AG08396 (cell line): ENCODE measurements around the gene PUS10.
"Not testable (repeated sequence)": the region's sequence is repeated elsewhere in the genome, so short reads cannot be mapped to it uniquely, and the experiment has no call there.

Experiments used
- DNase-seq: peaks from one replicate; pipeline ENCODE4 v3.0.0; 2012; ENCODE audit warnings: low spot score, mixed read lengths

Gene PUS10, protein sequence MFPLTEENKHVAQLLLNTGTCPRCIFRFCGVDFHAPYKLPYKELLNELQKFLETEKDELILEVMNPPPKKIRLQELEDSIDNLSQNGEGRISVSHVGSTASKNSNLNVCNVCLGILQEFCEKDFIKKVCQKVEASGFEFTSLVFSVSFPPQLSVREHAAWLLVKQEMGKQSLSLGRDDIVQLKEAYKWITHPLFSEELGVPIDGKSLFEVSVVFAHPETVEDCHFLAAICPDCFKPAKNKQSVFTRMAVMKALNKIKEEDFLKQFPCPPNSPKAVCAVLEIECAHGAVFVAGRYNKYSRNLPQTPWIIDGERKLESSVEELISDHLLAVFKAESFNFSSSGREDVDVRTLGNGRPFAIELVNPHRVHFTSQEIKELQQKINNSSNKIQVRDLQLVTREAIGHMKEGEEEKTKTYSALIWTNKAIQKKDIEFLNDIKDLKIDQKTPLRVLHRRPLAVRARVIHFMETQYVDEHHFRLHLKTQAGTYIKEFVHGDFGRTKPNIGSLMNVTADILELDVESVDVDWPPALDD

DNA sequence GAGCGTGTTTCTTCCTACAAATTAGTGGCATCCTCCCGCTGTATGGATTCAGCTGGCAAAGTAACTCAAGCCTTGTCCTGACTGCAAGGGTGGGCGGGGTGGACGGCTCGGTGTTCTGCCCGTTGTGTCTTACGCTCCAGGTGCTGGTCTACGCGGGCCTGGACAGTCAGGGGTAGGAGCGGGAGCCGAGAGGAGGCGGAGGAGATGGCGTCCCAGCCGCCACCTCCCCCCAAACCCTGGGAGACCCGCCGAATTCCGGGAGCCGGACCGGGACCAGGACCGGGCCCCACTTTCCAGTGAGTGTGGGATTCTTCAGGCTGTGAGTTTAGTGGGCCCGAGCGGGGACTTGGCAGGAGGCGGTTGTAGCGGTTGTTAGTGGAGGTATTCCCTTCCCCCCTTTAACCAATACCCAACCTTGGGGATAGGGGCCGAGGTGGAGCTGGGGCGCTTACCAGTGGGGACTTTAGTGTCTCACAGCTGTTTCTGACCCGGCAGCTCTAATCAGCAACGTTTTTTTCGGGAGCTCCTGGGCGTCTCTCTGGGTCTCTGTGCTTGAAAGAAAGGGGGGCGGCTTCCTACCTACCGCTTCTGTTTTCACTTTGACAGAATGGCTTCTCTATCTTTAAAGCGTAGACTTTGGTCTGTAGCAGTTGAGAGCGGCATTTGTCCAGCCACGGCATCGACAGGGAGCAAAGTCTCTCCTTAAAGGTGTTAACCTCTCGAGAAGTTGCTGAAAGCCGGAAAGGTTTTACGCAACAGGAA, at the start of gene PUS10, which contains the start of gene PEX13:
Gene PUS10, minus strand, starts transcription at position 700 of the 762 bp plus-strand sequence. CDS start 6,365 bp downstream, outside the sequence.
Gene PEX13, plus strand, starts transcription at position 165 of the 762 bp plus-strand sequence. Its CDS starts 40 bp downstream, at position 205.
- peak; percentile 83 for DNase-seq

DNA sequence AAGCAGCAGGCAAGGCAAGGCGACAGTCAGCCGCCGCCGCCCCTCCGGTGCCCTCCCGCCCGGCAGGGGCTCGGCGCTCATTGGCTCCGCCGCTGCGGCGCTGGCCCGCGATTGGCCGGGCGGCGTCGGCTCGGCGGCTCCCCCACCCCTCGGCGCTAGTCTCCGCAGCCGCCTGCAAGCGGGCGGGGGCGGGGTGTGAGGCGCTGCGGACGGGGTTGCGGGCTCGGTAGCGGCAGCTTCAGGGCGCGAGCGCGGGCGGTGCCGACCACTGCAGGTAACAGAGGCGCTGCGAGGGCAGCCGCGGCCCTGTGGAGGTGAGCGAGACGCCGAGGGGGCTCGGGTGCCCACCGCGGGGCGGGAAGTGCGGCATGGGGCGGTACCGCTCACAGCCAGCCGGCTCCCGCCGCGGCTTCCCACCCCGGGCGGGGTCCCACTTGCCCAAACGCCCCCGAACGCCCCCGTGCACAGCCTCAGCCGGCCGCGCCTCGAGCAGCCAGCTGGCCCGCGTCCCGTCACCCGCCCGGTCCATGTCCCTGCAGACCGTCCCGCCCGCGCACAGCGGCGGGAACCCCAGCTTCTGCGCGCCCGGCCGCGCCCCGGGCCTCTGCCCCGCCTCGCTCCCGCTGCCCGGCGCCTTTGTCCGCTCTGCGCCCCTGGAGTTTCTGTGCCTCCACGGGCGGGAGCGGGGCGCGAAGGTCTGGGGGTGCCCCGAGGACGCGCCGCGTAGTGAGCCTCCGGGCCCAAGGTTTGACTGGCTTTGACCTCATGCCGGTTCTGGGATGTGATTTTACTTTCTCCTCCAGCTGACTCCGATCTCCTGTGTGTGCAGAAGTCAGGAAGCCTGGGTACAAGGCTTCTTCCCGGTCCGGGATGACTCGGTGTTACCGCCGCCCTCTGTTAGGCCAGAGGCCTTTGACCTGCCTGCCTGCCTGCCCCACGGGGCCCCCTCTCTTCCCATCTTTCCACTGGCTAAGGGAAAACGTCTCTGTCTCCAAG, 48.0 kb upstream of the PUS10 start, which contains the start of gene SANBR:
Gene SANBR, plus strand, starts transcription at position 158 of the 996 bp plus-strand sequence. CDS start 4,480 bp downstream, outside the sequence.
- peak; percentile 97 for DNase-seq

DNA sequence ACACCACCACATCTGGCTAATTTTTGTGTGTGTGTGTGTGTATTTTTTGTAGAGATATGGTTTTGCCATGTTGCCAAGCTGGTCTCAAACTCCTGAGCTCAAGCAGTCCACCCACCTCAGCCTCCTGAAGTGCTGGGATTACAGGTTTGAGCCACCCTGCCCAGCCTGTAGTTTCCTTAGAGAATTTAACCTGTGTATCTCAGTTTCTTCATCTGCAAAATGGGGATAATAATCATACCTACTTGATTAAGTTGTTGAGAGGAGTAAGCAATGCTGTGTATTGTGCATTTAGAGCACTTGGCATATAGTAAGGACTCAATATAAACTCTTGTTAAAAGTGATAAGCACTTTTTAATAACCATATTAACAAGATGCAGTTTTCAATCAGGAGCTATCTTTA, 41.3 kb upstream of the PUS10 start:
- DNase-seq: no peak

DNA sequence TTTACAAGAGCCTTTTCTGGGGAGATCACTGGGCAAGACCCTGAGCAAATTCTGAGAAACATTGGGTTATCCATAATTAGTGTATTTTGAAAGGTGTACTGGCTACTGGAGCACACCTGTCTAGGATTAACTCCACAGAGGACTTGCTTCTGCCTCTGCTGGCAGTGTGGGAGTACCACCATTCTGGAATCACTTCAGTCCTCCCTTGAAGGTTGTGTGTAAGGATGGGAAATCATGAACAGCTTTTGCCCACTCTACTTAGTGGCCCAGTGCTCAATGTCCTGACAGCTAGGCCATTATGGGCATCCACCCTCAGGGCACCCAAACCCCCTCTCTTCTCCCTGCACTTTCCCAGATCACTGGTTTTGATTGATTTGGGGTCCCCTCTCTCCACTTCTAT, 39.5 kb upstream of the PUS10 start:
- no peak for DNase-seq

DNA sequence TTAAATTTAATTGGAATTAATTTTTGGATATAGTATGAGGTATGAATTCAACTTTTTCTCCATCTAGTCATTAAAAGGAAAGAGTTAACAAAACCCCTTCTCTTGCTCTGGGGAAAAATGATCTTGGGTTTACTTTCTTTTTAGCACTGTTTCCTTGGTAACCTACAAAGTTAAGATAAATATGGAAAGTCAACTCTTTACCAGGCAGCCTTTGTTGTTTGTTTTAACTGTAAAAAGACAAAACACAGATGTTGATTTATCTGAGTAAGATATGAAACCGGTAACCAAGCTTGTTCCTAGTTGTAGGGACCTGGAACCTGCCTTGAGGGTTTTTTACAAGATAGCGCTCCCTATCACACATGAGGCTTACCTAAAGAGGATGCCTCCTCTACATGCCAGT, 37.5 kb upstream of the PUS10 start:
- DNase-seq: peak; percentile 20

DNA sequence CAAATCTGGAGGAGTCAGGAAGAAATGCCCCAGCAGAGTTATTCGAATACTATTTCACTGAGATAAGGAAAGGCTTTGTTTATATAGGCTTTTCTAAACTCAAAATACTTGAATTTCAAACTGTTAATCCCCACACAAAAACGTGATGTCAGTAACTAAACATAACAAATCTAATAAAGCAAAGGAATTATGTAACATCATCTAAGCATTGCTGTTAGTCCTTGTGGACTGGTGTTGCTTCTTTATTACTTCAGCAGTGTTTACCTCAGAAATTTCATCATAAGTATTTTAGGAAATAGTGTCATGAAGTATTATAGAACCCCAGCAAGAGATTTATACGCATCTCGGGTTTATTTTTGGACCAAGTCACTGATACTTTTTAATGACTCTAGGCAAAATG, 27.9 kb upstream of the PUS10 start:
- peak; percentile 5 for DNase-seq

DNA sequence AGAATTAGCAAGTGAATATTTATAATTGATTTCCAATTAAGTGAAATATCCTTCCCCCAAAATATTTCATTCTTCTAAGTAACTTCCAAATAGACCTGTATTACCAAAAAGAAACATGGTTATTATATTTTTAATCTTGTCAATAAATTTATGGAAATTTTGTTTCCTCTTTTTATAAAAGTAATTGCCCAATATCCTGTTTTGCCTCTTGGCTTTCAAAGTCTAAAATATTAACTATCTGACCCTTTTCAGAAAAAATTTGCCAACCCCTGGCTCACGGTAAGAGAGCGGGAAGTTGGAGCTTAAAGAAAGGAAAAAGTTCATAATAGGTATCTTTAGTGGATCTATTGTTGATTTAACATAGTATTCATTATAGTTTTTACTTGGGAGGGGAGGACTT, 27.2 kb upstream of the PUS10 start:
- no peak for DNase-seq

DNA sequence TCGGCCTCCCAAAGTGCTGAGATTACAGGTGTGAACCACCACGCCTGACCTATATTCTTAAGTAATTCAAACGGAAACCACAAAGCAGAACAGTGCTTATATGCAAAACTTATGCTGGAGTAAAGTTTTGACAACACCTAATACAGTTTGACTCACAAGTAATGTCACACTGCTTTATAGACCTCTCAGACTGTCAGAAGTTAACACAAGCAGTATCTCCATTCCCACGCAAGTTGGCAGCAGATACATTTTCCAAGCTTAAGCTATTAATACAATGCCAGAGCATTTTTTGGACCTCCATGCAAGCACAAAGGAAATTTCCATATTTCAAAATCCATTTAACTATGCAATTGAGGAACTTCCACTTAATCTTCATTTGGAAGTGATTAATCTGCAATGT, 26.6 kb upstream of the PUS10 start:
- no peak for DNase-seq

DNA sequence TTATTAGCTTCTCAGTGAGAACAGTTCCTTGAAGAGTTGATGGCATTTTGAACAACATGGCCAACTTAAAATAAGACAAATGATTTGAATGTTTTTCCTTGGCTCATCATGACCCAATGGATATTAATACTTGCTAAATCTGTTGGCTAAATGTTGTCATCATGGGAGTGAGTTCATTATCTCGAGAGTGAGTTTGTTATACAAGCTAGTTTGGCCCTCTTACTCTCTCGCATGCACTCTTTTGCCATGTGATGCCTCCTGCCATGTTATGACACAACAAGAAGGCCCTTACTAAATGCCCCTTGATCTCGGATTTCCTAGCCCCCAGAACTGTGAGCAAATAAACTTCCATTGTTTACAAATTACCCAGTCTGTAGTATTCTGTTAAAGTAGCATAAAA, 24.8 kb upstream of the PUS10 start:
- no peak for DNase-seq

DNA sequence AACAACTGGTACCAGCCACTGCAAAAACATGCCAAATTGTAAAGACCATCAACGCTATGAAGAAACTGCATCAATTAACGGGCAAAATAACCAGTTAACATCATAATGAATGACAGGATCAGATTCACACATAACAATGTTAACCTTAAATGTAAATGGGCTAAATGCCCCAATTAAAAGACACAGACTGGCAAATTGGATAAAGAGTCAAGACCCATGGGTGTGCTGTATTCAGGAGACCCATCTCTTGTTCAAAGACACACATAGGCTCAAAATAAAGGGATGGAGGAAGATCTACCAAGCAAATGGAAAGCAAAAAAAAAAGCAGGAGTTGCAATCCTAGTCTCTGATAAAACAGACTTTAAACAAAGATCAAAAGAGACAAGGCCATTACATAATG, 18.6 kb upstream of the PUS10 start:
- DNase-seq: not testable (repeated sequence)

DNA sequence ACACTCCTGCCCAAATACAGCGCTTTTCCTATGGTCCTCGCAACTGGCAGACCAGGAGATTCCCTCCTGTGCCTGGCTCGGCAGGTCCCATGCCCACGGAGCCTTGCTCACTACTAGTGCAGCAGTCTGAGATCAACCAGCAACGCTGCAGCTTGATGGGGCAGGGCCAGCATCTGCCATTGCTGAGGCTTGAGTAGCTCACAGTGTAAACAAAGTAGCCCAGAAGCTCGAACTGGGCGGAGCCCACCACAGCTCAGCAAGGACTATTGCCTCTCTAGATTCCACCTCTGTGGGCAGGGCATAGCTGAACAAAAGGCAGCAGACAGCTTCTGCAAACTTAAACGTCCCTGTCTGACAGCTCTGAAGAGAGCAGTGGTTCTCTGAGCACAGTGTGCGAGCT, 16.5 kb upstream of the PUS10 start:
- not testable (repeated sequence) for DNase-seq

DNA sequence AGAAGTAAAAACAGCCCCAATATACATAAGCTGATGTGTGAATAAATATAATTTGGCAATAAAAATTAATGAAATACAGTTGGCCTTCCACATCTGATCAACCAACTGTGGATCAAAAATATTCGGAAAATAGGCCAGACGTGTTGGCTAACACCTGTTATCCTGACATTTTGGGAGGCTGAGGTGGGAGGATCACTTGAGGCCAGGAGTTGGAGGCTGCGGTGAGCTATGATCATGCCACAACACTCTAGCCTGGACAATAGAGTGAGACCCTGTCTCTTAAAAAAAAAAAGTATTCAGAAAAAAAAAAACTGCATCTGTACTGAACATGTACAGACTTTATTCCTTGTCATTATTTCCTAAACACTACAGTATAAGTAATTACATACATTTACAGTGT, 11.5 kb upstream of the PUS10 start:
- DNase-seq: no peak

DNA sequence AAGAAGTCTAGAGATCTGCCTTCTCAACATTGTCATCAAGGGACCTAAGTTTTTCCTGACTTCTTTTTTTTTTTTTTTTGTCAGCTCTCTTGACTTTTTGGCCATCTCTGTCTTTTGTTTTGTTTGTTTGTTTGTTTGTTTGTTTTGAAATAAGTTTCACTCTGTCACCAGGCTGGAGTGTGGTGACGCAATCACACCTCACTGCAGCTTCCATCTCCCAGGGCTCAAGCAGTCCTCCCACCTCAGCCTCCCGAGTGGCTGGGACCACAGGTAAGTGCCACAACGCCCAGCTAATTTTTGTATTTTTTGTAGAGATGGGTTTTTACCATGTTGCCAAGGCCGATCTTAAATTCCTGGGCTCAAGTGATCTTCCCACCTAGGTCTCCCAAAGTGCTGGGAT, 5.6 kb upstream of the PUS10 start:
- no peak for DNase-seq

DNA sequence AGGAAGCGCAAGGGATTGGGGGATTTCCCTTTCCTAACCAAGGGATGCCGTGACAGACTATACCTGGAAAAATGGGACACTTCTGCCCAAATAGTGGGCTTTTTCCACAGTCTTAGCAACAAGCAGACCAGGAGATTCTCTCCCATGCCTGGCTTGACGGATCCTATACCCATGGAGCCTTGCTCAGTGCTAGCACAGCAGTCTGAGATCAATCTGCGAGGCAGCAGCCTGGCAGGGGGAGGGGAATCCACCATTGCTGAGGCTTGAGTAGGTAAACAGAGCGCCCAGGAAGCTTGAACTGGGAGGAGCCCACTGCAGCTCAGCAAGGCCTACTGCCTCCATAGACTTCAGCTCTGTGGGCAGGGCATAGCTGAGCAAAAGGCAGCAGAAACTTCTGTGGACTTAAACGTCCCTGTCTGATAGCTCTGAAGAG, 3.2 kb upstream of the PUS10 start:
- no peak for DNase-seq

DNA sequence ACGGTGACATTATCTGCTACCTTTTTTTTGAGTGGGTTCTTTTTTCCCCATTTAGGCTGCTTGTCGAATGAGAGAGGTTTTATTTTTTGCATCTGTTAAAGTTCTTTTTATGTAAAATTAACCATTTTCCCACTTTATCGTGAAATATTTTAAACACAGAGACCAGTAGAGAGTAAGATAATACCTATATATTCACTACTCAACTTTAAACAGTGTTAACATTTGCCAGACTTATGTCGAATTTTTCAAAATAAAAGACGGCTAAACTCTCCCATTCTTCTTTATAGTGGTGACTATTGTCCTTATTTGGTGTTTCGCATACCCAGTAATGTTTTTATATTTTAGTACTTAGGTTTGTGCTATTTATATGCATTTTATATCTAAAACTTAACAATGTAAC, 743 bp upstream of the PUS10 start:
- no peak for DNase-seq

DNA sequence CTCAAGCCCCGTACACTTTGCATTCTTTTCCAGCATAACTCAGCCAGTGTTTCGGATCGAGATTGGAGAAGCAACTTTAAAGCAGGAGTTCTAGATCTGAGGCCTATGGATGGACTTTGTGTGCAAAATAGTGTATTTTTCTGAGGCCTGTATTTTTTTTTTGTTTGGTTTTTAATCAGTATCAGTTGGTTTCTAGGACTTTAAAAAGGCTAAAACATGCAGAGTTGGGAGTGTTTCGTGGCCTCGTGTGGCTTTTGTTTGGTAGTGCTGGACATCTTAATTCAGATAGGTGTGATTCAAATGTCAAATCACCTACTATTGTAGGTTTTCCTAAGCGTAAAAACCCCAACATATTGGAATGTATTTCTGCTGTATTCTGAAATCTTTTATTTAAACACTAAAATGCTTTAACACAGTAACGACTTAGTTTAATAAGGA, 282 bp upstream of the PUS10 start:
- DNase-seq: no peak

DNA sequence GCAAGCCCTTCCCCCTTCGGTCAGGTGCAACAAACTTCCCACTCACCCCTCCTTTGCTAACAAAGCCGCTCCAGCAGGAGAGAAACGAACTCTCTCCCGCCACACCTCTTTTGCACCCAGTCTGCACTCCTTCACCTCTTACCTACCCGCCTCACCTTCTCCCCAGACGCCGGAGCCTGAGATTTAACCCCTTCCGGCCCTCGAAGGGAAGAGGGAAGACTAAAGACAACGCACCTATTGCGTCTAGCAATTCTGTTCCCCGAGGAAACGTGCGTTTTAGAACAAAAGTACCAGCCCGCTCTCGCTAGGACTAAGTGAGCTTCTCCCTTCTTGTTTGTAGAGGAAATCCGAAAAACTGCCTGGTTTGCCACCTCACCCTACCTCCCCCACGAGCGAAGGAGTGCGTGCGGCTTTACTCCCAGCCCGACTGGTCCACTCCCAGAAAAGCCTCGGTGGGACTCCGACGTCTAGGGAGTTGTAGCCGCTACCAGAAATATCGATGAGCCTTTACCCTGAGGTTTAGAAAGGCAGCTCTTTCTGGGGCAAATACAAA, 976 bp downstream of the PUS10 start:
- peak; percentile 73 for DNase-seq

DNA sequence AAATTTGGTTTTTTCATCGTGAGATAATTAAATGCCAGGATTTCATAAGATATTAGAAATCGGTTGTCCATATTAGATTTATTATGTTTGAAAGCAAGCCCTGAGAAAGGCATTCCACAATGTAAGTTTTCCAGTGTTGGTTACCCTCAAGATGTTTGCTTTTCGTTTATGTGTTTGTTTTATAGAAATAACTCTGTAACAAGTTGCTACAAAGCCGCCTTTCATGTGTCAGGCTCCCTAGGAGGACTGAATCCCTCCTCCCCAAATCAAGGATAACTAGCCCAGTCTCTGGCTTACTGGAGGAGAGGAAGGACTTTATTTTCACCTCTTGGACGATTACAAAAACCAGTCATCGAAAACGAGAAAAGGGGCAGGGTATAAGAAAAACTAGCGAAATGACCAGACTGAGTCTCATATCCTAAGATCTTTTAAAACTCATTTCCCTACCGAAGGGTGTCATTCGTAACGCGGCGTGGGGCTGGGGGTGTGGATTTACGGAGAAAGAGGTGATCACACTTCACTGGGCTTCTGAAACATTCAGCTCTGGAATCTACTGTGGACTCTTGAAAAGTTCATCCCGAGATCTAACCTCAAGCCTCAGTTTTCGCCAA, 1.6 kb downstream of the PUS10 start:
- peak; percentile 3 for DNase-seq

DNA sequence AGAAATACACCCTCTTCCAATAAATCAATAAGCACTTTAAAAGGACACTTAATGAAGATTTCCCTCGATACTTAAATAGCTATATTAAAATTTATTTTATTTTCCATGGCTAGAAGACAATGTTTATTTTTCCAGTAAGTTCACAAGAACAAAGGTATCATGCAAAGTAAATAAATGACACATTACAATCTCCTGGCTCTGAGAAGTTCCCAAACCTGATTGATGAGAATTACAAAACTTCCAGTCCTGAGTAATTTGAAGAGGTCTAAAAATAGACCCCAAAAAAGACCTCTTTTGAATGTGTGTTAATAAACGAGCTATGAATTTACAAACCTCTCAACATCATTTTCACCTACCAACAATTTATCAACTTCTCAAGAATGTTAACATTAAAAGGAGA, 2.1 kb downstream of the PUS10 start:
- no peak for DNase-seq

DNA sequence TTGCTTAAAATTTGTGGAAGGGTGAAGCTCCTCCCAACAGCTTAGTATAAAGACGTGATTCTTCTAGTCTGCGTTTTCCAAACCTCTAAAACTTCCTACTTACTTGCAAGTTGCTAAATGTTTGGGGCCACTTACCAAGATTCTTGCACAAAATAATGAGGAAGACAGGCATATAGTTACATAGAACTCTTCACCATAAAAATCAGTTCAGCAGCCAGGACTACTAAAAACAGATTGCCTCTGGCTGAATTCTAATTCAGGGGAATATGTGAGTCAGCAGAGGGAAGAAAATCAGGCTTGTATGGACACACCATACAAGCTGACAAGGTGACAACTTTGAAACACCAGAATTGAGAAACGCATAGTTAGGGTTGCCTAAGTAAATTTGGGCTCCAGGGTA, 3.3 kb downstream of the PUS10 start:
- DNase-seq: no peak

DNA sequence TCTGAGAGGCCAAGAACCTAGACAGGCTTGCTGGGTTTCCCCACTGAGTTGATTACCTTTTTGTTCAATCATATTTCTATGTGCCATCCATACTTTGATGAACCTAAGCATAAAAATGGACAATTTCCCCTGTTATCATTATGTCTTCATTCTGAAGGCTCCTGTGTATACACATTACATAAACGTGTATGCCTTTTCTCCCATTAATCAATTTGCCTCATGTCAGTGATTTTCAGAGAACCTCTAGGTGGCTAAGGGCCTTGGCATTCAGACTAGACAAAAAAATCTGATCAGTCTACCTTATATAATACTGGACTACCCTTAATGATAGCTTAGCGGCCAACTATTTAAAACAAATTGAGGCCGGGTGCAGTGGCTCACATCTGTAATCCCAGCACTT, 4.7 kb downstream of the PUS10 start:
- DNase-seq: no peak
